ENCODE data around the gene POLR3GL.

Gene POLR3GL

GRCh38 chr1:145987926-145988325, 23.4 kb downstream of the POLR3GL start:
- TF ChIP-seq GATA2 (IDR thresholded peaks at IDR 0.05; ENCODE audit: low read depth, low read length) (no peak), GATA3 (IDR thresholded peaks at IDR 0.05; ENCODE audit: low read depth, low read length) (no peak)

GRCh38 chr1:145988773-145989172, 24.3 kb downstream of the POLR3GL start:
- TF ChIP-seq GATA2 (IDR thresholded peaks at IDR 0.05; ENCODE audit: low read depth, low read length): no peak
- no peak for TF ChIP-seq GATA3 (IDR thresholded peaks at IDR 0.05; ENCODE audit: low read depth, low read length)

GRCh38 chr1:145990249-145990855, 25.9 kb downstream of the POLR3GL start:
- TF ChIP-seq GATA2 (IDR thresholded peaks at IDR 0.05; ENCODE audit: low read depth, low read length) (no peak), GATA3 (IDR thresholded peaks at IDR 0.05; ENCODE audit: low read depth, low read length) (no peak)

- TF ChIP-seq GATA2 (IDR thresholded peaks at IDR 0.05; ENCODE audit: low read depth, low read length) (no peak), GATA3 (IDR thresholded peaks at IDR 0.05; ENCODE audit: low read depth, low read length) (no peak)
These were observed 27.4 kb downstream of the POLR3GL start for GRCh38 chr1:145991735-145992412.

- TF ChIP-seq GATA2 (IDR thresholded peaks at IDR 0.05; ENCODE audit: low read depth, low read length) (no peak), GATA3 (IDR thresholded peaks at IDR 0.05; ENCODE audit: low read depth, low read length) (no peak)
These were observed 28.0 kb downstream of the POLR3GL start for GRCh38 chr1:145992502-145992936.

- no peak for TF ChIP-seq GATA2 (IDR thresholded peaks at IDR 0.05; ENCODE audit: low read depth, low read length)
- no peak for TF ChIP-seq GATA3 (IDR thresholded peaks at IDR 0.05; ENCODE audit: low read depth, low read length)
These were observed 28.6 kb downstream of the POLR3GL start for GRCh38 chr1:145992958-145993617.

- TF ChIP-seq GATA3 (IDR thresholded peaks at IDR 0.05; ENCODE audit: low read depth, low read length) (no peak), GATA2 (IDR thresholded peaks at IDR 0.05; ENCODE audit: low read depth, low read length) (no peak)
These were observed 29.3 kb downstream of the POLR3GL start for GRCh38 chr1:145993618-145994390.

GRCh38 chr1:145994391-145995120, 30.1 kb downstream of the POLR3GL start:
- TF ChIP-seq GATA3 (IDR thresholded peaks at IDR 0.05; ENCODE audit: low read depth, low read length) (no peak), GATA2 (IDR thresholded peaks at IDR 0.05; ENCODE audit: low read depth, low read length) (no peak)

- no peak for TF ChIP-seq GATA2 (IDR thresholded peaks at IDR 0.05; ENCODE audit: low read depth, low read length)
- TF ChIP-seq GATA3 (IDR thresholded peaks at IDR 0.05; ENCODE audit: low read depth, low read length): no peak
These were observed 30.8 kb downstream of the POLR3GL start for GRCh38 chr1:145995148-145995881.

GRCh38 chr1:145995964-145996432, 31.5 kb downstream of the POLR3GL start:
- no peak for TF ChIP-seq GATA3 (IDR thresholded peaks at IDR 0.05; ENCODE audit: low read depth, low read length)
- no peak for TF ChIP-seq GATA2 (IDR thresholded peaks at IDR 0.05; ENCODE audit: low read depth, low read length)

- no peak for TF ChIP-seq GATA3 (IDR thresholded peaks at IDR 0.05; ENCODE audit: low read depth, low read length)
- peak; percentile 24; the same call in 1 of the 2 replicates for TF ChIP-seq GATA2 (IDR thresholded peaks at IDR 0.05; ENCODE audit: low read depth, low read length)
These were observed 32.0 kb downstream of the POLR3GL start, which contains the start of gene TXNIP for GRCh38 chr1:145996433-145997015. Gene TXNIP (minus strand): TSS chr1:145996579. CDS start chr1:145996266, 313 bp downstream.

- peak; percentile 70; the same call in 1 of the 2 replicates for TF ChIP-seq GATA2 (IDR thresholded peaks at IDR 0.05; ENCODE audit: low read depth, low read length)
- 0 out of 2 replicates have a peak, but pooled peaks have one; percentile 44 for TF ChIP-seq GATA3 (IDR thresholded peaks at IDR 0.05; ENCODE audit: low read depth, low read length)
These were observed 32.7 kb downstream of the POLR3GL start for GRCh38 chr1:145997016-145997717.

Measured in SH-SY5Y (cell line).